Stimulated activated CD8-positive, alpha-beta memory T cell treated with anti-CD3 and anti-CD28 coated beads, Interleukin-15, amount 100 ng/mL, for 4 hours (primary cell): ENCODE data around the gene ZNF813.
"Not testable (repeated sequence)": the region's sequence is repeated elsewhere in the genome, so short reads cannot be mapped to it uniquely, and the experiment has no call there.

ENCODE experiments used
- DNase-seq, 2 donors: peaks; one replicate each; pipeline ENCODE4 v3.0.0-alpha.2; 2020; ENCODE audit warnings: low read depth in 2 of 2

Gene ZNF813

DNA sequence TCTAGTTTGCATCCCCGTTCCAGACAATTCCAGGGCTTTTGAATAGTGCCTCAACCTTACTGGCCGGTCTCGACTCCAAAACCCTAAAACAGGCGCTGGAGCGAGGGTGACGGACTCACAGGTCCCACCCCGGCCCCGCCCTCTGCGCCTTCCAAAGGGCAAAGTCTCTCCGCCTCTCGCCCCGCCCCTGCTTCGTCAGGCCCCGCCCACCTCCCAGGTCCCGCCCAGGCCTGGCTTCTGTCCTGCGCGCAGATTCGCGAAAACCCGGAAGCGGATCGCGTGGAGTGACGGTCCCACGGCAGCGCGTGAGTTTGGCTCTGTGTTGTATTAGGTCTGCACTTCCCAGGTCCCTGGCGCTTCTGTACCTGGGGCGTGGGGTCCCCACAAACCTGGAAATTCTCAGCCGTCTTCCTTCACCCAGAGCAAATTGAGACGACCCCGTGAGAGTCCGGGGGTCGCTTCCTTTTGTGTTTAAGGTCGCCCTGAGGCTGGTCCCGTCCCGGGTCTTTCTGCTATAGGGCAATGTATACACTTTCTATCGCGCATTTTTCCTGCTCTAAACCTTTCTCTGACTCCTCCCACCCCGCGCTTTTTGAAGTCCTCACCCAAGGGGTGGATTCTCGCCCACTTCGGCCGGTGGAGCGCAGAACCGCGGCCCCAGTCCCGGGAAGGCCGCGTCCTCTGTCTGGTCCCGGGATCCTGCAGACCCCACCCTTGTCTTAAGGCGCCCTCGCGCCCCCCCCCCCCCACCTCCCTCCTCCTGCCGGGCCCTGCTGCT is at the start of gene ZNF813:
ZNF813 (plus strand) TSS at position 249 of the 778 bp plus-strand sequence. CDS start 16,090 bp downstream, outside the sequence.
- DNase-seq, result peak; percentile 88 to 92

DNA sequence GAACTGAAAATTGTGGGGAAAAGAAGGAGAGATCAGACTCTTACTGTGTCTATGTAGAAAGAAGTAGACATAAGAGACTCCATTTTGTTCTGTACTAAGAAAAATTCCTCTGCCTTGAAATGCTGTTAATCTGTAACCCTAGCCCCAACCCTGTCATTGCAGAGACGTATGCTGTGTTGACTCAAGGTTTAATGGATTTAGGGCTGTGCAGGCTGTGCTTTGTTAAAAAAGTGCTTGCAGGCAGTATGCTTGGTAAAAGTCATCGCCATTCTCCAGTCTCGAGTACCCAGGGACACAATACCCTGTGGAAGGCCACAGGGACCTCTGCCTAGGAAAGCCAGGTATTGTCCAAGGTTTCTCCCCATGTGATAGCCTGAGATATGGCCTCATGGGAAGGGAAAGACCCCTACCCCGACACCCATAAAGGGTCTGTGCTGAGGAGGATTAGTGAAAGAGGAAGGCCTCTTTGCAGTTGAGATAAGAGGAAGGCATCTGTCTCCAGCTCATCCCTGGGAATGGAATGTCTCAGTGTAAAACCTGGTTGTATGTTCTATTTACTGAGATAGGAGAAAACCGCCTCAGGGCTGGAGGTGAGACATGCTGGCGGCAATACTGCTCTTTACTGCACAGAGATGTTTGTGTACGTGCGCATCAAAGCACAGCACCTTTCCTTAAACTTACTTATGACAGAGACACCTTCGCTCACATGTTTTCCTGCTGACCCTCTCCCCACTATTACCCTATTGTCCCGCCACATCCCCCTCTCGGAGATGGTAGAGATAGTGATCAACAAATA is 46.8 kb upstream of the ZNF813 start:
- not testable (repeated sequence) for DNase-seq

DNA sequence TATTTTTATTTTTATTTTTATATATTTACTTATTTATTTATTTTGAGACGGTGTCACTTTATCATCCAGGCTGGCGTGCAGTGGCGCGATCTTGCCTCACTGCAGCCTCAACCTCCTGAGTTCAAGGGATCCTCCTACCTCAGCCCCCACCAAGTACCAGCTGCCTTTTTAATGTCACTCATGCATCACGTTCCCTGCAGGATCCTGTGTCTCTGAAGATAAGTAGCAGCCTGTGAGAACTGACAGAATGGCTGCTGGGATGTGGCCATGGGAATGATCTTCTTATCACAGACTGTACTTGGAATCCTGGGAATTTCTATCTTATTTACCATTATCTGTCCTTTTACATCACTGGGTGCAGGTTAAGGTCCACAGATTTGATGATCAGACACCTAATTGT is 45.0 kb upstream of the ZNF813 start:
- no peak for DNase-seq

DNA sequence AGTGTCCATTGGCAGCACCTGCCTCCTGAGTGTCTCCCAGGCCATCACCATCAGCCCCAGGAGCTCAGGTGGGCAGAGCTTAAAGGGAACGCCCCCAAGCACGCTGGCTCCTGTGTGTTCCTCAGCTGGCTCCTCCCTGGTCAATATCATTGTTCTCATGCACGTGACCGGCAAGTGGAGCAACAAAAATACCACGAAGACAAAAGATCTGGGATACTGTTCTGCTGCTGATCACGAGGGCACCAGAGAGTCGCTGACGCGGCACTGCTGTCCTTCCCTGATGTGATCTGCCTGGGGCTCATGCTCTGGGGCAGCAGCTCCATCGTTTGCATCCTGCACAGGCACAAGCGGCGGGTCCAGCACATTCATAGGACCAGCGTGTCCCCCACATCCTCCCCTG is 44.5 kb upstream of the ZNF813 start:
- DNase-seq, result not testable (repeated sequence)

DNA sequence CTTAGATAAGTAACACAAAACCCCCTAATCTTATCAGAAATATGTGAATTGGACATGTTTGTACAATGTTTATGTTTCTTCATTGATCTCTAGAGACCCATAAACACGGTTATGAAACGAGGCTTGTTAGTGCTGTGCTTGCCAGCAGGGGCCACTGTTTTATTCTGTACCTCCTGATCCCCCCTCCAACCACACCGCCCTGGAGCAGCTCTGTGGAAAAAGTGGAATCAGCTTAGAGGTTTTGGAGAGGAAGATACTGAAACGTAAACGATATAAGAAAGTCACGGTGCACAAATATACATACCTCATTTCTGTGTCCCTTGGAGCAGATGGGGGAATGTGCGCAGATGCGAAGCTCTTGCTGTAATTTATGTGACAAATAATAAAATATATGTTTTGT is 43.9 kb upstream of the ZNF813 start:
- not testable (repeated sequence) for DNase-seq

DNA sequence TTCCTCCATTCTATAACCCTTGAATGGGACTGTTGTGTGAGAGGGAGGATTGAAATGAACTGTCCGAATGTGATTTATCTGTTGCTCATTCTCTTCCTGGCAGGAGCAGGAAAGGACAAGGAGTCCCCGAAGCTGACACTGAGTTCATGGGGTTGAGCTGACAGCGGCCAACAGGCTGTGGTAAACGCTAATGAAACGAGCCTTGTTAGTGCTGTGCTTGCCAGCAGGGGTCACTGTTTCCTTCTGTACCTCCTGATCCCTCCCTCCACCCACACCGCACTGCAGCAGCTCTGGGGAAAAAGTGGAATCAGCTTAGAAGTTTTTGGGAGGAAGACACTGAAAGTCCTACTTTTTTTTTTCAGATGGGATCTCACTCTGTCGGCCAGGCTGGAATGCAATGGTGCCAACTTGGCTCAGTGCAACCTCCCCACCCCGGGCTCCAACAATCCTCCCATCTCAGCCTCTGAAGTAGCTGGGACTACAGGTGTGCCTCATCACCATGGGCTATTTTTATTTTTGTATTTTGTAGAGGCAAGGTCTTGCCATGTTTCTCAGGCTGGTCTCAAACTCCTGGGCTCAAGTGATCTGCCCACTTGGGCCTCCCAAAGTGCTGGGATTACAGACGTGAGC is 42.5 kb upstream of the ZNF813 start:
- DNase-seq, result peak; percentile 25 to 42

DNA sequence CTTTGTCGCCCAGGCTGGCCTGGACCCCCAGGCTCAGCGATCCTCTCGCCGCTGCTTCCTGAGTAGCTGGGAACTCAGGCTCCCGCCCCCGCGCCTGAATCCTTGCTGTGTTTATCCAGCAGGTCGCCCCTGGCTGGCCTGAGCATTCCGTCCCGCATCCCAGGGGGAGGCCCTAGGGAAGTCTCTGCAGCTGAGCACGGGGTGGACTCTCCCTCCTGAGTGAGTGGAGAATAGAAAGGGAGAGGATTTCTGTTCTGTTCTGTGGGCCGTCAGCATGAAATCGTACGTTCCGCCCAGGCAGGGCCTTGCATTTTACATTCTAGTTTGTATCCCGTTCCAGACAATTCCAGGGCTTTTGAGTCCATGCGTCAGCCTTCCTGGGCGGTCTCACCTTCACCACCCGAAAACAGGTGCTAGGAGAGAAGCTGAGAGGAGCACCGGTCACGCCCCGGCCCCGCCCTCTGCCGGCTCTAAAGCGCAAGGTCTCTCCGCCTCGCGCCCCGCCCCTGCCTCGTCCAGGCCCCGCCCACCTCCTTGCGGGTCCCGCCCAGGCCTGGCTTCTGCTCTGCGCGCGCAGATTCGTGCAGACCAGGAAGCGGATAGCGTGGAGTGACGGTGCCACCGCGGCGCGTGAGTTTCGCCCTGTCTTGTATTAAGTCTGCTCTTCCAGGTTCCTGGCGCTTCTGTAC is 36.0 kb upstream of the ZNF813 start, which contains the start of gene ZNF761:
ZNF761 (plus strand) TSS at position 586 of the 689 bp plus-strand sequence. CDS start 15,285 bp downstream, outside the sequence.
- peak; percentile 93 to 96 for DNase-seq

DNA sequence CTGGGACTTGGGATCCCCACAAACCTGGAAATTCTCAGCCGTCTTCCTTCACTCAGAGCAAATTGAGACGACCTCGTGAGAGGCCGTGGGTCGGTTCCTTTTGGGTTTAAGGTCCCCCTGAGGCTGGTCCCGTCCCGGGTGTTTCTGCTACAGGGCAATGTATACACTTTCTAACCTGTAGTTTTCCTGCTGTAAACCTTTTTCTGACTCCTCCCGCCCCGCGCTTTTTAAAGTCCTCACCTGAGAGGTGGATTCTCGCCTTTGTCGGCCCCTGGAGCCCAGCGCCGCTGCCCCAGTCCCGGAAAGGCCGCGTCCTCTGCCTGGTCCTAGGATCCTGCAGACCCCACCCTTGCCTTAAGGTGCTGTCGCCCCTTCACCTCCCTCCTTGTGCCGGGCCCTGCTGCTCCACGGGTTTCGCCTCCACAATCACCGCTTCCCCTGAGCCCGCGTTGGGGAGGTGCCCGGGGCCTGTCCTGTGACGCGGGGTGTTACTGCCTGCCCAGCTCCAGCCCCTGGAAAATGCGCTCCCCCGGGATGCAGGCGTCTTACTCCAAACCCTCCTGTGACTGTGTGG is 35.4 kb upstream of the ZNF813 start:
- no peak for DNase-seq

DNA sequence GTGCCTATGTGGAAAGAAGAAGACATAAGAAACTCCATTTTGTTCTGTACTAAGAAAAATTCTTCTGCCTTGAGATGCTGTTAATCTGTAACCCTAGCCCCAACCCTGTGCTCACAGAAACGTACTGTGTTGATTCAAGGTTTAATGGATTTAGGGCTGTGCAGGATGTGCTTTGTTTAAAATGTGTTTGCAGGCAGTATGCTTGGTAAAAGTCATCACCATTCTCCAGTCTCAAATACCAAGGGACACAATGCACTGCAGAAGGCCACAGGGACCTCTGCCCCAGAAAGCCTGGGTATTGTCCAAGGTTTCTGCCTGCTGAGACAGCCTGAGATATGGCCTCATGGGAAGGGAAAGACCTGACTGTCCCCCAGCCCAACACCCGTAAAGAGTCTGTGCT is 23.7 kb upstream of the ZNF813 start:
- DNase-seq, result not testable (repeated sequence)

DNA sequence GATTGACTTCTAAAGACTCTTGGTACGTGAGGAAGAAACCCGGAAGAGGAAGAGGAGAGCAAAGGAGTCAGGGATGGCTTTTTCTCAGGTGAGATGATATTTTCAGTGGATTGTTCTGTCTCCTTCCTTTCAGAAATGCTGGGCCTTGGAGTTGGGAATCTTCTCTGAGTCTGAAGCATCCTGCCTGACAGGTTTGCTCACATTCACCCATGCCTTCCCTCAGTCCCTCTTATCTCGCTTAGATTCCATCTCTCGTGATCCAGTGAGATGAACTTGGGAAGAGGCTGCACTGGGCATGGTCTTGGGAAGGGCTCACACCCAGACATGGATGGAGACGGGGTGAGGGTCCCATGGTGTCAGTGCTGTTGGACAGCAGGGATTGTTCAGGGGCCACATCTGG is 20.3 kb upstream of the ZNF813 start:
- DNase-seq, result not testable (repeated sequence)

DNA sequence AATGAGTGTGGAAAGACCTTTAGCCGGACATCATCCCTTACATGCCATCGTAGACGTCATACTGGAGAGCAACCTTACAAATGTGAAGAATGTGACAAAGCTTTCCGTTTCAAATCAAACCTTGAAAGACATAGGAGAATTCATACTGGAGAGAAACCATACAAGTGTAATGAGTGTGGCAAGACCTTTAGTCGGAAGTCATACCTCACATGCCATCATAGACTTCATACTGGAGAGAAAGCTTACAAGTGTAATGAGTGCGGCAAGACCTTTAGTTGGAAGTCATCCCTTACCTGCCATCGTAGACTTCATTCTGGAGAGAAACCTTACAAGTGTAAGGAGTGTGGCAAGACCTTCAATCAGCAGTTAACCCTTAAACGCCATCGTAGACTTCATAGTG is 11.7 kb upstream of the ZNF813 start:
- no peak for DNase-seq

DNA sequence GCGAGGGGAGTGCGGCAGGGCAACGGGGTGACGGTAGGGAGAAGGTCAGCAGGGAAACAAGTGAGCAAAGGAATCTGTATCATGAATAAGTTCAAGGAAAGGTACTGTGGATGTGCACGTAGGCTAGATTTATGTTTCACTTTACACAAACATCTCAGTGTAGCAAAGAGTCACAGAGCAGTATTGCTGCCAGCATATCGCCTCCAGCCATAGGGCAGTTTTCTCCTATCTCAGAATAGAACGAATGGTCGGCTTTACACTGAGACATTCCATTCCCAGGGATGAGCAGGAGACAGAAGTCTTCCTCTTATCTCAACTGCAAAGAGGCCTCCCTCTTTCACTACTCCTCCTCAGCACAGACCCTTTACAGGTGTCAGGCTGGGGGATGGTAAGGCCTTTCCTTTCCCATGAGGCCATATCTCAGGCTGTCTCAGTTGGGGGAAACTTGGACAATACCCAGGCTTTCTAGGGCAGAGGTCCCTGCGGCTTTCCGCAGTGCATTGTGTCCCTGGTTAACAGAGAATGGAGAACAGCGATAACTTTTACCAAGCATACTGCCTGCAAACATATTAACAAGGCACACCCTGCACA is 7.3 kb upstream of the ZNF813 start:
- DNase-seq, result not testable (repeated sequence)

DNA sequence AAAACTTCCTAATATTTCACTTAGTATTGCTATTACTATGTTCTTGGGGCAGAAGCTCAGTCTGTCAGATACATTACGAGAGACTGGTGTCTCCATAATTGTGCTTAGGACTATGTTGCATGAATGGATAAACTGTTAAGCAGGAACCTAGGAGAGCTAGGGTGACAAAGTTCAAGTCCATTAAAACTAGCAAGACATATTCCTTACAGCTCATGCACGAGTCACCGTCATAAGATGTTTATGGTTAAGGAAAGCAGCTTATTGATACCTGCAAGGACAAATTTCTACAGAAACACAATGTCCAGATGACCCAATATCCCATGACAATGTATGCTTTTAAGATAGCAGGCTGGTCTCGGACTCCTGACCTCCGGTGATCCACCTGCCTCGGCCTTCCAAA is 5.7 kb upstream of the ZNF813 start:
- no peak for DNase-seq

DNA sequence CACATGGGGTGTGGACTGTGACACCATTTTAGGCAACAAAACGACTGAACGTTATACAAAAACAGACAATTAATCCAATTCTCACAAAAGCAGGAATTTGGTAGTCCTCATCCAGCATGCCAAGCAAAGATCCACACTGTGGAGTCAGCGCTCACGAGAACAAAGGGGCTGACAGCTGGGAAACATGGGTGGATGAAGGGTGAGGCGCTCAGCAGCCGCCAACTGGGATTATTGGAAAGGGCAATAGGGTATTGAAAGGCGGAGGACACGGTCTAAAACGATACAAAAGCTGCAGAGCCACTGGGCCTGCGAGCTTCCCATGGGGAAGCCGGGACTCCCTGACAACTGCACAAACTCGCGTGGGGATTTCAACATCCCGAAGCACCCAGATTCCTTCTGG is 4.7 kb upstream of the ZNF813 start:
- no peak for DNase-seq

DNA sequence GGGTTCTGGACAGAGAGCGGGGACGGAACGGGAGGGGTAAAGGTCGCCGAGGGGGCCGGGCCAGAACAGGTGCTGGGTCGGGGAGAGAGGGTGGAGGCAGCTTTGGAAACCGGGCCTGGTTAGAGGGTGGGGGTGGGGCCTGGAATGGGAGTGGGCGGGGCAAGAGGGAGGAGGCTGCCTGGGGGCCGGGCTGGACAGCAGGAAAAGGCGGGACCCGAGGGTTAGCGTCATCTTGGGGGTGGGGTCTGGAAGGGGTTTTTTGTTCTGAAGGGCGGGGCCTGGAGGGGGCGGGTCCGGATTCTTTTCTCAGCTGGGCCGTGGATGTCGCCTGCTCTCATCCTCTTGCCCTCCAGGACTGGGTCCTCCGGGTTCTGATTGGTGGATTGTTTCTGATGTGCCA is 4.3 kb upstream of the ZNF813 start:
- no peak for DNase-seq

DNA sequence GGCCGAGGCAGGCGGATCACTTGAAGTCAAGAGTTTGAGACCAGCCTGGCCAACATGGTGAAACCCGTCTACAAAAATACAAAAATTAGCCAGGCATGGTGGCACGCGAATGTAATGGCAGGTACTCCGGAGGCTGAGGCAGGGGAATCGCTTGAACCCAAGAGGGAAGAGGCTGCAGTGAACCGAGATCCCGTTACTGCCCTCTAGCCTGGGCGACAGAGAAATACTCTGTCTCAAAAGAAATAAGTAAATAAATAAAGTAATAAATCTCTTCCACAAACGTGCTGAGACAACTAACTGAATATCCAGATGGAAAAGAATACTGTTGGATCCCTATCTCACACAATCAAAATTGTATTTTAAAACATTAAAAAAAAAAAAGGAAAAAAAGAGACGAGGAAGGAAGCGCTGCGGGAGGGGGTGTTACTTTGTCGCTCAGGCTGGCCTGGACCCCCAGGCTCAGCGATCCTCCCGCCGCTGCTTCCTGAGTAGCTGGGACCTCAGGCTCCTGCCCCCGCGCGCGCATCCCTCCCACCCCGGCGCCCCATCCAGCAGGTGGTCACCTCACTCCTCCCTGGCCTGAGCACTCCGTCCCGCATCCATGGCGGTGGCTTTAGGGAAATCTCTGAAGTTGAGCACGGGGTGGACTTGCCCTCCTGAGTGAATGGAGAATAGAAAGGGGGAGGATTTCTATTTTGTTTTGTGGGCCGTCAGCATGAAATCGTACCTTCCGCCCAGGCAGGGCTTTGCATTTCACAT is 628 bp upstream of the ZNF813 start:
- DNase-seq, result no peak

DNA sequence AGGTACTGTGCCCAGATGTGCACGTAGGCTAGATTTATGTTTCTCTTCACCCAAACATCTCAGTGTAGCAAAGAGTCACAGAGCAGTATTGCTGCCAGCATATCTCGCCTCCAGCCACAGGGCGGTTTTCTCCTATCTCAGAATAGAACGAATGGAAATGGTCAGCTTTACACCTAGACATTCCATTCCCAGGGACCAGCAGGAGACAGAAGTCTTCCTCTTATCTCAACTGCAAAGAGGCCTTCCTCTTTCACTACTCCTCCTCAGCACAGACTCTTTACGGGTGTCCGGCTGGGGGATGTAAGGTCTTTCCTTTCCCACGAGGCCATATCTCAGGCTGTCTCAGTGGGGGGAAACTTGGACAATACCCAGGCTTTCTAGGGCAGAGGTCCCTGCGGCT is 1.1 kb downstream of the ZNF813 start:
- DNase-seq, result not testable (repeated sequence)

DNA sequence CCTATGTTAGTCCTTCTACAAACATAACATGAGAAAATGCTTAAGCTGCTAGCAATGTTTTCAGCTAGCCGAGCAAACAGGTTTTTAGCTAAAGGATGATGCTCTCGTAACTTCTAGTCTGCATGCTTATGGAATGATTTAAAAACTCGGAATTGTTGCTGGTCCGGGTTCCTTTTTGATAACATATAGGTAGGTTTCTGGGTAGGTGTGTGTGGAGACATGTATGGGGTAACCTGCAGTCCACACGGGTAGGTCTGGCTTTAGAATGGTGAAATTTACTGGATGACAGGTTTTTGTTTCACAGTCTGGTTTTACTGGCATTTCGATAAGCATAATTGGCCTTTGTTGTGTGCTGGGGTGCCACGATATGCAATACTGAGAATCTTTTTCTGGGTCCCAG is 4.4 kb downstream of the ZNF813 start:
- DNase-seq, result no peak

DNA sequence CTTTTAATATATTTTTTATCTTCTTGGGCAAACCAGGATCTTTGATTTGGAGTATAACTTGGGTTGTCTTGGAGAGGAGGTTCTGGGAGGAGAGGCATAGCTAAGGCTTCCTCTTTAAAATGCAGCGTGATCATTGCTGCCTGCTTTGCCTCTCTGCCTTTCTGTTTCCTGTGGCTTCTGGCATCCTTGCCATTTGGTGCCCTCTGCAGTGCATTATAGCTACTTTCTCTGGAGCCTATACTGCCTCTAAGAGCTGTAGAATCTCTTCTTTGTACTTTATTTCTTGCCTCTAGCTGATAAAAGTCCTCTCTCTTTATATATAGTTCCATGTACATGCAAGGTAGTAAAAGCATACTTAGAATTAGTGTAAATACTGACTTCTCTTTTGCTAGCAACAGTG is 7.3 kb downstream of the ZNF813 start:
- not testable (repeated sequence) for DNase-seq

DNA sequence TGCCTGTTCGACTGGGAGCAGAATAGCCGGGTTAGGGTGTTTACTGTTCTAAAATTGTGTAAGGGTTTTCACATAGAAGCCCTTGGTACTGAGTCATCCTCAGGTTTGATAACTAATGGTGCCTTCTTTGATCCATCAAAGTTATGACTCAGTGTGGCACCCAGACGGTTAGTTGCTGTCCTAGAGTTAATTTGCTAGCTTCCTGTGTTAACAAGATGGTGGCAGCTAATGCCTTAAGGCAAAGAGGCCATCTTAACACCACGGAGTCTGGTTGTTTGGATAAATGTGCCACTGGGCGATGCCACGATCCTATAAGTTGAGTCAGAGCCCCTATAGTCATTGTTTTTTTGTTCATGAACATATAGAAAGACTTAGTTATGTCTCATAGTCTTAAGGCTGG is 7.9 kb downstream of the ZNF813 start:
- DNase-seq, result not testable (repeated sequence)
